ENCODE data around the gene HTR3A. TPM values are rescaled to one million over a fixed set of nuclear protein-coding genes. Genes with fewer than 3 reads are reported as not detected.

HTR3A gene
- total RNA-seq, 1 experiment from 2014 or later, result not detected

DNA sequence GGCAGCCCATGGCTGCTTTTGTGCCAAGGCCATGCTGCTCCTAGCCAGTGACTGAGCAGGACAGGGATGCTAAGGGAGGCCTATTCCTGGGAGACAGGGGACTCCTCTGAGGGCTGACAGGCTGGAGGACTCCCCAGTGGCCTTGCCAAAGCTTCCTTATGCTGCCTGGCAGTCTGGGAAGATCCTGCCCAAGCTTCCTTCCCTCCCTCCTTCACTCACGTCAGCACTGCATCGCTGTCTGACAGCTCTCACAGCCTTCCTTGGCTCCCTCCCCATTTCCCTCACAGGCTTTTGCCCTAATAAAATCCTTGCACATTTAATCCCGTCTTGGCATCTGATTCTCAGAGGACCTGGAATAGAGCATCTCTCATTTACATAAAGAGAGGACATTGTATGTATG, 26.5 kb downstream of the HTR3A start:
- TF ChIP-seq, protein P1, sequence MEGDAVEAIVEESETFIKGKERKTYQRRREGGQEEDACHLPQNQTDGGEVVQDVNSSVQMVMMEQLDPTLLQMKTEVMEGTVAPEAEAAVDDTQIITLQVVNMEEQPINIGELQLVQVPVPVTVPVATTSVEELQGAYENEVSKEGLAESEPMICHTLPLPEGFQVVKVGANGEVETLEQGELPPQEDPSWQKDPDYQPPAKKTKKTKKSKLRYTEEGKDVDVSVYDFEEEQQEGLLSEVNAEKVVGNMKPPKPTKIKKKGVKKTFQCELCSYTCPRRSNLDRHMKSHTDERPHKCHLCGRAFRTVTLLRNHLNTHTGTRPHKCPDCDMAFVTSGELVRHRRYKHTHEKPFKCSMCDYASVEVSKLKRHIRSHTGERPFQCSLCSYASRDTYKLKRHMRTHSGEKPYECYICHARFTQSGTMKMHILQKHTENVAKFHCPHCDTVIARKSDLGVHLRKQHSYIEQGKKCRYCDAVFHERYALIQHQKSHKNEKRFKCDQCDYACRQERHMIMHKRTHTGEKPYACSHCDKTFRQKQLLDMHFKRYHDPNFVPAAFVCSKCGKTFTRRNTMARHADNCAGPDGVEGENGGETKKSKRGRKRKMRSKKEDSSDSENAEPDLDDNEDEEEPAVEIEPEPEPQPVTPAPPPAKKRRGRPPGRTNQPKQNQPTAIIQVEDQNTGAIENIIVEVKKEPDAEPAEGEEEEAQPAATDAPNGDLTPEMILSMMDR (IDR thresholded peaks at IDR 0.05; ENCODE audit: unreplicated experiment), result no peak
- CTCF ChIA-PET, result no interaction called here
- no TSS peak for BruUV-seq (replicated peaks)
- Mint-ChIP-seq H3K27me3 (ENCODE audit: unreplicated experiment) (peaks cover 83% of the 10 kb centered on the region), H3K27ac (ENCODE audit: unreplicated experiment) (no peak overlapping the region), H3K4me3 (ENCODE audit: low read depth, unreplicated experiment) (no peak overlapping the region), H3K36me3 (ENCODE audit: insufficient read depth, unreplicated experiment) (no peaks in the 10 kb centered on the region), H3K9me3 (ENCODE audit: low read depth, unreplicated experiment) (no peaks in the 10 kb centered on the region), H3K4me1 (ENCODE audit: low read depth, unreplicated experiment) (no peaks in the 10 kb centered on the region)
- DNase-seq, result no peak
- intact Hi-C loops (cut with micrococcal nuclease; ENCODE audit: unreplicated experiment), result no loop called here

DNA sequence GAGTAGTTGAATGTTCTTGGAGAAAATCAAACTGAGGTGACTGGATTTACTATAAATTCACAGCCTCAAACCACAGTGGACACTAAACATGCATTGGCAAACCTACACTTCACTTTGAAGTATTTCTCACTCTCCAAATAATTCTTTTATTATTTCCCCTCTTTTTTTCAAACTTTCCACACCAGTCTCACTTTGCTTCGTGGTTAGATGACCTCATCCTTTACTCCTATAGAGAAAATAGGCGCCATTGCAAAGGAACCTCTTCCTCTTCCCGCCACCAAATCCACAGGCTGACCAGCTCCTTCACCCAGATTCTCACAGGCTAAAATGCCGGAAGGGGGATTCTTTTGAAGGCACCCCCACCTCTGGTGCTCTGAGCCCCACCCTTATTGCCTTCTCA, 33.4 kb downstream of the HTR3A start:
- no peaks in the 10 kb centered on the region for H3K36me3 Mint-ChIP-seq (ENCODE audit: insufficient read depth, unreplicated experiment)
- CTCF ChIA-PET, result no interaction called here
- H3K9me3 Mint-ChIP-seq (ENCODE audit: low read depth, unreplicated experiment), result no peaks in the 10 kb centered on the region
- no peak overlapping the region for H3K4me3 Mint-ChIP-seq (ENCODE audit: low read depth, unreplicated experiment)
- H3K27me3 Mint-ChIP-seq (ENCODE audit: unreplicated experiment), result peaks cover 77% of the 10 kb centered on the region
- intact Hi-C loops (cut with micrococcal nuclease; ENCODE audit: unreplicated experiment), result no loop called here
- DNase-seq, result no peak
- H3K27ac Mint-ChIP-seq (ENCODE audit: unreplicated experiment), result no peak overlapping the region
- TF ChIP-seq, protein P1 (IDR thresholded peaks at IDR 0.05; ENCODE audit: unreplicated experiment), result no peak
- no TSS peak for BruUV-seq (replicated peaks)
- H3K4me1 Mint-ChIP-seq (ENCODE audit: low read depth, unreplicated experiment), result no peaks in the 10 kb centered on the region

DNA sequence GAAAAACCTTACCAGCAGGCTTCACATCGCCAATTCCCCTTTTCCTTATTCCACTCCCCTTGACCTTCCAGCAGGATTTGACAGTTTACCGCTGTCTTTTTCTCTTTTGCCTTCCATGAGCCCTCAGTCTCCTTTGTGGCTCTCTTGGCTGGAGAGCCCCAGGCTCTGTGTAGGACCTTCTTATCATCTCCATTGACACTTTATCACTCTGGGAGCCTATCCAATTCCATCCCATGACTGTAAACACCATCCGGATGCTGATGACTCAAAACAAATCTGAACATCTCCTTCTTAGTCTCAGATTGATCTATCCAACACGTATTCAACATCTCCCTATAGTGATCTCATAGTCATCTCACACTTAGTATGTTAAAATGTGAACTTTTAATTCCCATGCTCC, 36.0 kb downstream of the HTR3A start:
- intact Hi-C loops (cut with micrococcal nuclease; ENCODE audit: unreplicated experiment), result no loop called here
- BruUV-seq (replicated peaks), result no TSS peak
- Mint-ChIP-seq H3K9me3 (ENCODE audit: low read depth, unreplicated experiment) (no peaks in the 10 kb centered on the region), H3K4me3 (ENCODE audit: low read depth, unreplicated experiment) (no peak overlapping the region), H3K27me3 (ENCODE audit: unreplicated experiment) (peaks cover 67% of the 10 kb centered on the region), H3K4me1 (ENCODE audit: low read depth, unreplicated experiment) (no peaks in the 10 kb centered on the region), H3K27ac (ENCODE audit: unreplicated experiment) (no peak overlapping the region), H3K36me3 (ENCODE audit: insufficient read depth, unreplicated experiment) (no peaks in the 10 kb centered on the region)
- CTCF ChIA-PET, result no interaction called here
- no peak for DNase-seq
- TF ChIP-seq, protein P1 (IDR thresholded peaks at IDR 0.05; ENCODE audit: unreplicated experiment), result no peak

DNA sequence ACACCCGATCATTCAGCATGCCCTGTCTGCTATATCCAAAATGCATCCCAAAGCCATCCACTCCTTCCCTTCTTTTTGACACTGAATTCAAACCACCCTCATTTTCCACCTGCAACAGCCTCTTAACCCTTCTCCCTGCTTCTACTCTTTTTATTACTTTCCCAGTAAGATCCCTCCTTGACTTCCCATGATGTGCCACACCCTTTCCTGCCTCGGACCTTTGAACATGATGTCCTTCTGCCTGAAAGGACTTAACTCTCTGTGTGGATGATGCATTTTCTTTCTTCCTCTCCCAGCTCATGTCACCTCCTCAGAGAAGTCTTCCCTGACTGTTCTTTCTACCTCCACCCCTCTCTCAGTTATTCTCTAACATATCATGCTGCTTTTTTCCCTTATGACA, 36.5 kb downstream of the HTR3A start:
- Mint-ChIP-seq H3K4me1 (ENCODE audit: low read depth, unreplicated experiment) (no peaks in the 10 kb centered on the region), H3K27me3 (ENCODE audit: unreplicated experiment) (peaks cover 67% of the 10 kb centered on the region), H3K27ac (ENCODE audit: unreplicated experiment) (no peak overlapping the region), H3K4me3 (ENCODE audit: low read depth, unreplicated experiment) (no peak overlapping the region), H3K9me3 (ENCODE audit: low read depth, unreplicated experiment) (no peaks in the 10 kb centered on the region), H3K36me3 (ENCODE audit: insufficient read depth, unreplicated experiment) (no peaks in the 10 kb centered on the region)
- intact Hi-C loops (cut with micrococcal nuclease; ENCODE audit: unreplicated experiment), result no loop called here
- no peak for DNase-seq
- TF ChIP-seq, protein P1 (IDR thresholded peaks at IDR 0.05; ENCODE audit: unreplicated experiment), result no peak
- CTCF ChIA-PET, result no interaction called here
- BruUV-seq (replicated peaks), result no TSS peak

DNA sequence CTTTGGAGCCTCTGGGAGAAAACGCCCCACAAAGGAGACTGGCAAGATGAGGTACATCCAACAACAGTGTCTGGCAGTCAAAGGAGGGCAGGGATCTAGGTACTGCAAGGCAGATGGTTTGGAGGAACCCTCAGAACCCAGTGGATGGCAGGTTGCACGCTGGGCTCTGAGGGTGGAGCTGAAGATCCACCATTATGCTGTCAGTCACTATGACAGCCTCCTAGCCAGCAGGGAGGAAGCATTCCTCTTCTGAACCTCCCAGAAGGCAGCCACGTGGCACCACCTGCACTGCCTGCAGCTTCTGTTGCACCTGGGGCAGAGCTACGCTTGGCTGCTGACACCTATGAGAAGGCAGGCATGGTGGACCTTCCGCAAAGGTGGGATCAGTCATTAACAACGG, 40.2 kb downstream of the HTR3A start:
- no TSS peak for BruUV-seq (replicated peaks)
- Mint-ChIP-seq H3K9me3 (ENCODE audit: low read depth, unreplicated experiment) (no peaks in the 10 kb centered on the region), H3K4me1 (ENCODE audit: low read depth, unreplicated experiment) (no peaks in the 10 kb centered on the region), H3K36me3 (ENCODE audit: insufficient read depth, unreplicated experiment) (no peaks in the 10 kb centered on the region), H3K27me3 (ENCODE audit: unreplicated experiment) (peaks cover 67% of the 10 kb centered on the region), H3K4me3 (ENCODE audit: low read depth, unreplicated experiment) (no peak overlapping the region), H3K27ac (ENCODE audit: unreplicated experiment) (no peak overlapping the region)
- DNase-seq, result no peak
- TF ChIP-seq, protein P1 (IDR thresholded peaks at IDR 0.05; ENCODE audit: unreplicated experiment), result no peak
- intact Hi-C loops (cut with micrococcal nuclease; ENCODE audit: unreplicated experiment), result no loop called here
- CTCF ChIA-PET, result no interaction called here
